ENCODE data around the gene NBAS. TPM values are rescaled to one million over a fixed set of nuclear protein-coding genes. Genes with fewer than 3 reads are reported as not detected.

The NBAS gene
- total and polyA plus RNA-seq, 2 donors (not counting 3 experiments of a cell fraction or from before 2014, with no cell fraction given) = 29.4 to 43.0 TPM

DNA sequence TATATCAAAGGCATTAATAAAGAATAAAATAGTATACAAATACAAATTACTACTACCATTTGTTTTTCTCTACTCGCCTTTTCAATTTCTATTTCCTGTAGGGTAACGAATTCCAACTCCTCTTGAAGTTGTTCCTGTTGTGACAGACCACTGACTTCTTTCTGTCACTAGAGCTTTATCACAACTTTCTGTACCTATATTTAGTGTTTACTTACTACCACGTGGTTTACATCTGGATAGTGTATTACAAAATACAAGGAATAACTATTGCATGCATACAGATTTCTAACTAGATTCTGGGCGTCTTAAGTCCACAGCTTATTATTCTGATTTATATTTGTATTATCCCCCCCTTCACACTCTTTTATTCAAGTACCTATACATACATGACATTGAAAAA is 22.3 kb downstream of the NBAS start:
- Histone ChIP-seq H3K4me2 (ENCODE audit: insufficient read depth, low read length) (no peak overlapping the region), H3K27me3 (ENCODE audit: control insufficient read depth in 2 of 2, insufficient read depth in 2 of 2, low read length in 2 of 2) (no peaks in the 10 kb centered on the region), H3K4me3 (replicated peaks in 1 of 3; ENCODE audit: insufficient read depth in 1 of 3, low read depth in 1 of 3, low read length in 3 of 3) (no peak overlapping the region), H3K4me1 (ENCODE audit: control insufficient read depth, extremely low read depth, insufficient read depth, low read length) (no peaks in the 10 kb centered on the region), H3K79me2 (ENCODE audit: control insufficient read depth, insufficient read depth, low read length) (no peaks in the 10 kb centered on the region), H4K20me1 (replicated peaks; ENCODE audit: control insufficient read depth, extremely low read depth, insufficient read depth, low read length) (no peaks in the 10 kb centered on the region), H2AFZ (ENCODE audit: low read depth, low read length) (no peak overlapping the region), H3K9me3 (replicated peaks; ENCODE audit: control insufficient read depth, insufficient read depth, low read length) (no peaks in the 10 kb centered on the region), H3K27ac (ENCODE audit: insufficient read depth, low read depth, low read length) (no peak overlapping the region), H3K9ac (replicated peaks; ENCODE audit: extremely low read depth, insufficient read depth, low read length) (no peak overlapping the region), H3K9me1 (replicated peaks; ENCODE audit: control insufficient read depth, extremely low read depth, insufficient read depth, low read length) (no peaks in the 10 kb centered on the region), H3K36me3 (ENCODE audit: control insufficient read depth in 2 of 2, extremely low read depth in 1 of 2, insufficient read depth in 2 of 2, low read length in 2 of 2) (peaks cover 0 to 6% of the 10 kb centered on the region in 2 experiments)
- DNase-seq (ENCODE audit: low read depth, low spot score) (no peak), FAIRE-seq (no peak)
- dilution Hi-C loops (cut with MboI; ENCODE audit: extremely low pct_ligation_motif_present, low sequenced_read_pairs) (no loop called here), intact Hi-C loops (cut with micrococcal nuclease) (no loop called here)
- CTCF ChIA-PET = interaction anchor here (0.6 to 1.1 kb wide), 3 partner anchors 10 to 39 kb away, joined by 3 read pairs; no protein-coding TSS in a partner anchor
- TF ChIP-seq EZH2 (IDR thresholded peaks at IDR 0.05; ENCODE audit: borderline replicate concordance, low read depth, low read length, severe bottlenecking) (no peak), FOS (IDR thresholded peaks at IDR 0.05; ENCODE audit: borderline replicate concordance, insufficient read depth, low read length) (no peak), GATA2 (IDR thresholded peaks at IDR 0.05; ENCODE audit: insufficient read depth, insufficient read length, low read depth, low read length) (no peak), JUN (IDR thresholded peaks at IDR 0.05; ENCODE audit: borderline replicate concordance, insufficient read depth, insufficient read length, low read depth) (no peak), MYC (IDR thresholded peaks at IDR 0.05; ENCODE audit: low read depth, low read length) (no peak), POLR2AphosphoS5 (IDR thresholded peaks at IDR 0.05; ENCODE audit: insufficient read depth, low read depth, low read length) (no peak), POLR2A (IDR thresholded peaks at IDR 0.05; ENCODE audit: low read depth, low read length) (no peak)
- TF ChIP-seq, protein P1, sequence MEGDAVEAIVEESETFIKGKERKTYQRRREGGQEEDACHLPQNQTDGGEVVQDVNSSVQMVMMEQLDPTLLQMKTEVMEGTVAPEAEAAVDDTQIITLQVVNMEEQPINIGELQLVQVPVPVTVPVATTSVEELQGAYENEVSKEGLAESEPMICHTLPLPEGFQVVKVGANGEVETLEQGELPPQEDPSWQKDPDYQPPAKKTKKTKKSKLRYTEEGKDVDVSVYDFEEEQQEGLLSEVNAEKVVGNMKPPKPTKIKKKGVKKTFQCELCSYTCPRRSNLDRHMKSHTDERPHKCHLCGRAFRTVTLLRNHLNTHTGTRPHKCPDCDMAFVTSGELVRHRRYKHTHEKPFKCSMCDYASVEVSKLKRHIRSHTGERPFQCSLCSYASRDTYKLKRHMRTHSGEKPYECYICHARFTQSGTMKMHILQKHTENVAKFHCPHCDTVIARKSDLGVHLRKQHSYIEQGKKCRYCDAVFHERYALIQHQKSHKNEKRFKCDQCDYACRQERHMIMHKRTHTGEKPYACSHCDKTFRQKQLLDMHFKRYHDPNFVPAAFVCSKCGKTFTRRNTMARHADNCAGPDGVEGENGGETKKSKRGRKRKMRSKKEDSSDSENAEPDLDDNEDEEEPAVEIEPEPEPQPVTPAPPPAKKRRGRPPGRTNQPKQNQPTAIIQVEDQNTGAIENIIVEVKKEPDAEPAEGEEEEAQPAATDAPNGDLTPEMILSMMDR (IDR thresholded peaks at IDR 0.05; ENCODE audit: extremely low read depth in 1 of 2, insufficient read depth in 1 of 2, low read depth in 1 of 2, low read length in 2 of 2) = no peak
- POLR2A ChIA-PET = no interaction called here
- no TSS peak for BruUV-seq (replicated peaks)

Data from endothelial cell of umbilical vein (primary cell).